CD14-positive monocyte (primary cell): ENCODE data around the gene NBAS. TPM values are rescaled to one million over a fixed set of nuclear protein-coding genes. Genes with fewer than 3 reads are reported as not detected.

ENCODE experiments used
- DNase-seq, 3 donors: peaks; one replicate each; pipeline ENCODE4 v3.0.0-alpha.2; 2011 to 2022
- H2AFZ ChIP-seq: 2 replicates; pipeline ENCODE4 v1.6.0; 2012; ENCODE audit warnings: mild to moderate bottlenecking, low read depth, low read length, inconsistent platforms; ENCODE audit not compliant: insufficient read depth, poor library complexity, severe bottlenecking
- H3K27ac ChIP-seq, 2 donors: 1 replicate in 1 of 2; 2 replicates in 1 of 2; pipeline ENCODE4 v1.5.1; 2012 to 2013; ENCODE audit warnings: low read length in 2 of 2, control low read depth in 1 of 2, inconsistent platforms in 1 of 2, low read depth in 1 of 2, mild to moderate bottlenecking in 1 of 2
- H3K27me3 ChIP-seq, 2 donors: one replicate each; pipeline versions ENCODE4 v1.6.0 to v1.6.1; 2011 to 2013; ENCODE audit warnings: low read length in 2 of 2; ENCODE audit not compliant: control insufficient read depth in 2 of 2, insufficient read depth in 2 of 2
- H3K36me3 ChIP-seq, 2 donors: replicated peaks in 1 of 2; 1 replicate in 1 of 2; 2 replicates in 1 of 2; pipeline versions ENCODE4 v1.5.1 to v1.6.1; 2012 to 2013; ENCODE audit warnings: low read length in 2 of 2, control low read depth in 1 of 2, inconsistent platforms in 1 of 2, mild to moderate bottlenecking in 1 of 2; ENCODE audit not compliant: insufficient read depth in 2 of 2, control insufficient read depth in 1 of 2
- H3K4me1 ChIP-seq, 2 donors: 1 replicate in 1 of 2; 2 replicates in 1 of 2; pipeline versions ENCODE4 v1.5.1 to v1.6.1; 2012 to 2013; ENCODE audit warnings: low read length in 2 of 2, control low read depth in 1 of 2, inconsistent platforms in 1 of 2, mild to moderate bottlenecking in 1 of 2, moderate library complexity in 1 of 2; ENCODE audit not compliant: insufficient read depth in 2 of 2, control insufficient read depth in 1 of 2
- H3K4me2 ChIP-seq: replicated peaks from 2 replicates; pipeline ENCODE3; 2012; ENCODE audit warnings: low read length, moderate library complexity, mild to moderate bottlenecking; ENCODE audit not compliant: poor library complexity, severe bottlenecking; ENCODE audit errors: extremely low read depth
- H3K4me3 ChIP-seq, 3 experiments: fragments of 200-600 bp in 1 of 3; sonication (generic) in 1 of 3; replicated peaks in 1 of 3; 1 replicate in 2 of 3; 2 replicates in 1 of 3; pipeline ENCODE4 v1.5.1; 2011 to 2013; ENCODE audit warnings: low read length in 3 of 3, mild to moderate bottlenecking in 3 of 3, control low read depth in 2 of 3, low read depth in 2 of 3, inconsistent platforms in 1 of 3, moderate library complexity in 1 of 3
- H3K79me2 ChIP-seq: 2 replicates; pipeline ENCODE4 v1.6.0; 2012; ENCODE audit warnings: mild to moderate bottlenecking, control low read depth, inconsistent platforms, low read length, moderate library complexity; ENCODE audit not compliant: insufficient read depth
- H3K9ac ChIP-seq: 2 replicates; pipeline ENCODE4 v1.6.0; 2017; ENCODE audit warnings: low read length, mild to moderate bottlenecking; ENCODE audit not compliant: insufficient read depth, poor library complexity, severe bottlenecking
- H3K9me3 ChIP-seq, 2 donors: replicated peaks in 1 of 2; 1 replicate in 1 of 2; 2 replicates in 1 of 2; pipeline versions ENCODE4 v1.5.1 to v1.6.1; 2012 to 2013; ENCODE audit warnings: low read length in 2 of 2, control low read depth in 1 of 2; ENCODE audit not compliant: control insufficient read depth in 1 of 2, insufficient read depth in 1 of 2
- H4K20me1 ChIP-seq: 2 replicates; pipeline ENCODE4 v1.6.0; 2012; ENCODE audit warnings: mild to moderate bottlenecking, low read length, control low read depth, moderate library complexity; ENCODE audit not compliant: insufficient read depth
- H3K27ac Mint-ChIP-seq, 7 donors: one replicate each; pipeline ENCODE4 v1.8.0; 2020; ENCODE audit warnings: mild to moderate bottlenecking in 7 of 7, mixed read lengths in 7 of 7, moderate library complexity in 6 of 7, inconsistent platforms in 2 of 7
- H3K27me3 Mint-ChIP-seq, 3 donors: one replicate each; pipeline ENCODE4 v1.8.0; 2021 to 2022; ENCODE audit warnings: low read depth in 3 of 3, mild to moderate bottlenecking in 3 of 3, mixed read lengths in 3 of 3, moderate library complexity in 3 of 3, inconsistent platforms in 1 of 3
- H3K36me3 Mint-ChIP-seq, 2 donors: one replicate each; pipeline ENCODE4 v1.8.0; 2020; ENCODE audit warnings: mixed read lengths in 2 of 2, inconsistent platforms in 1 of 2, mild to moderate bottlenecking in 1 of 2
- H3K4me1 Mint-ChIP-seq: one replicate; pipeline ENCODE4 v1.8.0; 2020; ENCODE audit warnings: mild to moderate bottlenecking, mixed read lengths
- H3K4me3 Mint-ChIP-seq, 2 donors: one replicate each; pipeline ENCODE4 v1.8.0; 2020; ENCODE audit warnings: mild to moderate bottlenecking in 2 of 2, mixed read lengths in 2 of 2, moderate library complexity in 1 of 2
- H3K9me3 Mint-ChIP-seq, 7 donors: one replicate each; pipeline ENCODE4 v1.8.0; 2020 to 2022; ENCODE audit warnings: mixed read lengths in 7 of 7, mild to moderate bottlenecking in 6 of 7, moderate library complexity in 6 of 7, inconsistent platforms in 2 of 7
- WGBS: methylation state at CpG from one replicate; pipeline ENCODE4 v1.1.5; 2013; ENCODE audit warnings: missing lambda C conversion rate; ENCODE audit not compliant: insufficient coverage; 5-methylcytosine and 5-hydroxymethylcytosine counted together
- intact Hi-C, 2 donors: fragments of 100-400 bp; cut with micrococcal nuclease; formaldehyde crosslinking; loops; one replicate each; pipeline versions ENCODE4 v1.15.0 to v1.15.1; 2023
- polyA plus RNA-seq, 3 donors: library from polyadenylated mRNA; depleted of rRNA in 1 of 3; unstranded in 2 of 3; stranded (reverse) in 1 of 3; fragments of 300-500 nt in 2 of 3; fragments of >200 nt in 1 of 3; fragmentation: Illumina TruSeq in 2 of 3; gene quantifications; 1 replicate in 2 of 3; 2 replicates in 1 of 3; pipeline ENCODE4 v1.2.3, GENCODE V29; 2012 to 2021
- TF ChIP-seq, protein P1 (sequence below): fragments of 200-600 bp; IDR thresholded peaks from one replicate; pipeline ENCODE4 v1.8.0; 2022; ENCODE audit warnings: antibody characterized with exemption, mild to moderate bottlenecking

The NBAS gene
- polyA plus RNA-seq, 3 donors: 8.9 to 10.9 (median 8.9) TPM

DNA sequence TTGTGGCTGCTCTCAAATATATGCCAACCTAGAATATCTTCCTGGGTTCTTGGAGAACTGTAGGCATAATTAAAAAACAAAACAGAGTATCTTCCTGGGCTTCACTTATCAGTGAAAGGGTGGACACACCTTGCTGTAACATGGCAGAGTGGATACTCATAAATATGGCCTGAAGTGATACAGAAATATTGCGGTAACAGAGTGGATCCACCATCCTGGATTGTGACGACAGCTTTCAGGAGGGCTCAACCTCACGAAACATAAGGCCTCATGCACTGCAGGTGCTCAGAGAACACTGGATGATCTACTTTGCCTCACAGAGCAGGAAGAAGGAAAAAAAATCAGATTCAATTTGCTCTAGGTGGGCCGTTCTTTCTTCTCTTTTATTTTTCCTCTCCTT, 336.0 kb downstream of the NBAS start:
- WGBS: no CpG with 5 or more reads among the region's 4 CpGs
- Mint-ChIP-seq H3K27me3 (peaks cover 2% of the 10 kb centered on the region in 3 donors), H3K36me3 (peaks cover 41 to 45% of the 10 kb centered on the region in 2 donors), H3K27ac (peak overlapping the region in 1 of 7 donors; percentile 13), H3K4me1 (peaks cover 9% of the 10 kb centered on the region), H3K4me3 (no peak overlapping the region), H3K9me3 (peaks cover 0 to 2% (median 0%) of the 10 kb centered on the region in 7 donors)
- H3K4me3 ChIP-seq: no peak overlapping the region
- H3K4me2 ChIP-seq: no peak overlapping the region
- intact Hi-C loops: no loop called here
- no peaks in the 10 kb centered on the region for H3K27me3 ChIP-seq
- H4K20me1 ChIP-seq: no peaks in the 10 kb centered on the region
- H3K27ac ChIP-seq: no peak overlapping the region
- no peaks in the 10 kb centered on the region for H3K4me1 ChIP-seq
- no peak for DNase-seq
- H3K79me2 ChIP-seq: no peaks in the 10 kb centered on the region
- H3K9me3 ChIP-seq: no peaks in the 10 kb centered on the region
- H3K9ac ChIP-seq: no peak overlapping the region
- H2AFZ ChIP-seq: no peak overlapping the region
- peaks cover 0 to 11% of the 10 kb centered on the region in 2 donors for H3K36me3 ChIP-seq
- TF ChIP-seq, protein P1, sequence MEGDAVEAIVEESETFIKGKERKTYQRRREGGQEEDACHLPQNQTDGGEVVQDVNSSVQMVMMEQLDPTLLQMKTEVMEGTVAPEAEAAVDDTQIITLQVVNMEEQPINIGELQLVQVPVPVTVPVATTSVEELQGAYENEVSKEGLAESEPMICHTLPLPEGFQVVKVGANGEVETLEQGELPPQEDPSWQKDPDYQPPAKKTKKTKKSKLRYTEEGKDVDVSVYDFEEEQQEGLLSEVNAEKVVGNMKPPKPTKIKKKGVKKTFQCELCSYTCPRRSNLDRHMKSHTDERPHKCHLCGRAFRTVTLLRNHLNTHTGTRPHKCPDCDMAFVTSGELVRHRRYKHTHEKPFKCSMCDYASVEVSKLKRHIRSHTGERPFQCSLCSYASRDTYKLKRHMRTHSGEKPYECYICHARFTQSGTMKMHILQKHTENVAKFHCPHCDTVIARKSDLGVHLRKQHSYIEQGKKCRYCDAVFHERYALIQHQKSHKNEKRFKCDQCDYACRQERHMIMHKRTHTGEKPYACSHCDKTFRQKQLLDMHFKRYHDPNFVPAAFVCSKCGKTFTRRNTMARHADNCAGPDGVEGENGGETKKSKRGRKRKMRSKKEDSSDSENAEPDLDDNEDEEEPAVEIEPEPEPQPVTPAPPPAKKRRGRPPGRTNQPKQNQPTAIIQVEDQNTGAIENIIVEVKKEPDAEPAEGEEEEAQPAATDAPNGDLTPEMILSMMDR: no peak

GRCh38 chr2:15224641-15225040, 336.5 kb downstream of the NBAS start:
- no CpG with 5 or more reads among the region's 6 CpGs for WGBS
- H3K27ac Mint-ChIP-seq: peak overlapping the region in 2 of 7 donors; percentile 18 to 30
- H4K20me1 ChIP-seq: no peaks in the 10 kb centered on the region
- no peak overlapping the region for H3K27ac ChIP-seq
- no peaks in the 10 kb centered on the region for H3K79me2 ChIP-seq
- TF ChIP-seq, protein P1: no peak
- H3K9me3 ChIP-seq: no peaks in the 10 kb centered on the region
- H3K4me1 ChIP-seq: no peaks in the 10 kb centered on the region
- no peak for DNase-seq
- no peak overlapping the region for H3K4me3 Mint-ChIP-seq
- intact Hi-C loops: no loop called here
- H3K4me2 ChIP-seq: no peak overlapping the region
- H2AFZ ChIP-seq: no peak overlapping the region
- peaks cover 0 to 7% of the 10 kb centered on the region in 2 donors for H3K36me3 ChIP-seq
- no peaks in the 10 kb centered on the region for H3K27me3 ChIP-seq
- peaks cover 0 to 2% (median 0%) of the 10 kb centered on the region in 7 donors for H3K9me3 Mint-ChIP-seq
- peaks cover 5% of the 10 kb centered on the region for H3K4me1 Mint-ChIP-seq
- H3K9ac ChIP-seq: no peak overlapping the region
- H3K27me3 Mint-ChIP-seq: peaks cover 0 to 2% (median 2%) of the 10 kb centered on the region in 3 donors
- no peak overlapping the region for H3K4me3 ChIP-seq
- H3K36me3 Mint-ChIP-seq: peaks cover 36 to 40% of the 10 kb centered on the region in 2 donors
